GM21423 (cell line): ENCODE results near the gene ABCA4.

Experiments used
- ATAC-seq: cut with Tn5 transposase; IDR thresholded peaks from one replicate; pipeline ENCODE4 v1.9.1; 2021; ENCODE audit warnings: mild to moderate bottlenecking, moderate library complexity; ENCODE audit not compliant: unreplicated experiment

The ABCA4 gene

GRCh38 chr1:93988634-93989350 lies 132.2 kb downstream of the ABCA4 start:
- no peak for ATAC-seq

- no peak for ATAC-seq
These were observed 139.7 kb downstream of the ABCA4 start for GRCh38 chr1:93981274-93981667.

GRCh38 chr1:93980320-93981273 lies 140.4 kb downstream of the ABCA4 start:
- no peak for ATAC-seq

GRCh38 chr1:93979718-93980319 lies 141.1 kb downstream of the ABCA4 start:
- no peak for ATAC-seq

GRCh38 chr1:93979040-93979717 lies 141.8 kb downstream of the ABCA4 start:
- no peak for ATAC-seq

GRCh38 chr1:93977598-93977945 lies 143.4 kb downstream of the ABCA4 start:
- ATAC-seq: no peak

- ATAC-seq: no peak
These were observed 144.0 kb downstream of the ABCA4 start for GRCh38 chr1:93976711-93977597.

- ATAC-seq: no peak
These were observed 144.7 kb downstream of the ABCA4 start for GRCh38 chr1:93976291-93976690.

GRCh38 chr1:93972341-93972740 lies 148.6 kb downstream of the ABCA4 start:
- ATAC-seq: no peak

GRCh38 chr1:93969887-93970286 lies 151.1 kb downstream of the ABCA4 start:
- ATAC-seq: no peak

- ATAC-seq: no peak
These were observed 151.6 kb downstream of the ABCA4 start for GRCh38 chr1:93969371-93969770.

- ATAC-seq: no peak
These were observed 153.6 kb downstream of the ABCA4 start for GRCh38 chr1:93967306-93967705.

GRCh38 chr1:93965888-93966287 lies 155.1 kb downstream of the ABCA4 start:
- ATAC-seq: no peak

GRCh38 chr1:93965256-93965655 lies 155.7 kb downstream of the ABCA4 start:
- ATAC-seq: no peak

GRCh38 chr1:93964777-93965200 lies 156.2 kb downstream of the ABCA4 start:
- ATAC-seq: no peak

GRCh38 chr1:93964096-93964776 lies 156.7 kb downstream of the ABCA4 start:
- no peak for ATAC-seq

GRCh38 chr1:93963585-93963984 lies 157.4 kb downstream of the ABCA4 start:
- ATAC-seq: no peak

- ATAC-seq: no peak
These were observed 159.0 kb downstream of the ABCA4 start for GRCh38 chr1:93961906-93962305.

- ATAC-seq: no peak
These were observed 159.5 kb downstream of the ABCA4 start for GRCh38 chr1:93961443-93961842.
